Right cardiac atrium (tissue), 5 donors: ENCODE results near the gene TTLL11. TPM values are rescaled to one million over a fixed set of nuclear protein-coding genes. Genes with fewer than 3 reads are reported as not detected.

Experiments used
- ATAC-seq, 2 donors: fragments of 200-7000 bp; cut with Tn5 transposase; one replicate each; pipeline versions ENCODE4 v1.8.0 to v1.9.1; 2020; ENCODE audit warnings: moderate library complexity in 2 of 2, mild to moderate bottlenecking in 1 of 2
- DNase-seq, 3 donors: peaks; one replicate each; pipeline ENCODE4 v3.0.0-alpha.2; 2020
- H3K27ac ChIP-seq: one replicate; pipeline ENCODE4 v1.5.1; 2013; ENCODE audit warnings: mild to moderate bottlenecking, low read length, control low read depth, moderate library complexity
- H3K27me3 ChIP-seq: one replicate; pipeline ENCODE4 v1.6.1; 2013; ENCODE audit not compliant: control insufficient read depth, insufficient read depth
- H3K4me1 ChIP-seq: one replicate; pipeline ENCODE4 v1.6.1; 2013; ENCODE audit warnings: low read length; ENCODE audit not compliant: control insufficient read depth, insufficient read depth
- H3K4me3 ChIP-seq: one replicate; pipeline ENCODE4 v1.5.1; 2013; ENCODE audit warnings: low read length, control low read depth
- H3K9me3 ChIP-seq: one replicate; pipeline ENCODE4 v1.6.1; 2013; ENCODE audit warnings: low read length; ENCODE audit not compliant: control insufficient read depth
- WGBS: extraction: QIAGEN DNeasy Blood & Tissue Kit; methylation state at CpG from one replicate; pipeline ENCODE4 v1.1.7; 2013; 5-methylcytosine and 5-hydroxymethylcytosine counted together
- intact Hi-C, 4 donors: fragments of 100-400 bp; cut with DNase I; formaldehyde crosslinking; loops; one replicate each; pipeline versions ENCODE4 v1.11.0 to v1.14.0; 2022 to 2023
- polyA plus RNA-seq: library from polyadenylated mRNA; stranded (reverse); fragments of 200-250 nt; gene quantifications from one replicate; pipeline ENCODE4 v1.2.3, GENCODE V29; 2013
- total RNA-seq, 4 donors: library from RNA; stranded (reverse); fragmentation: NEBNext Ultra II Directional; extraction: Animal tissue kit (Norgen Biotek cat#: 25700); gene quantifications; one replicate each; pipeline ENCODE4 v1.2.1, GENCODE V29; 2021
- donor health status: healthy with polysubstance abuse.
- donor health status: DM: no; HTN: yes; CAD: no.
- donor health status: DM: no; HTN: no; CAD: no.
- donor health status: DM: no; HTN: yes; CAD: no; lungs with severe emphysema.
- donor health status: DM: yes; HTN: yes; CAD: no.

The TTLL11 gene
- total and polyA plus RNA-seq, 5 donors = 3.4 to 8.6 (median 5.7) TPM

- H3K9me3 ChIP-seq = no peaks in the 10 kb centered on the region
- no peak overlapping the region for H3K27ac ChIP-seq
- H3K4me3 ChIP-seq = no peak overlapping the region
- 32% methylated on average over 21 of the region's 21 CpGs for WGBS
- ATAC-seq (peak; percentile 32 to 62), DNase-seq (peak in 1 of 3 donors; percentile 75)
- H3K27me3 ChIP-seq = no peaks in the 10 kb centered on the region
- H3K4me1 ChIP-seq = peaks cover 17% of the 10 kb centered on the region
- intact Hi-C loops = no loop called here
Measured at GRCh38 chr9:122131401-122132001, 38.4 kb upstream of the TTLL11 start.

GRCh38 chr9:122130837-122131236 is 37.7 kb upstream of the TTLL11 start:
- Histone ChIP-seq H3K9me3 (no peaks in the 10 kb centered on the region), H3K4me3 (no peak overlapping the region), H3K4me1 (peaks cover 17% of the 10 kb centered on the region), H3K27ac (no peak overlapping the region), H3K27me3 (no peaks in the 10 kb centered on the region)
- intact Hi-C loops = no loop called here
- no peak for ATAC-seq
- WGBS = 74% methylated on average over 4 of the region's 4 CpGs
- DNase-seq = no peak

GRCh38 chr9:122129969-122130368 is 36.9 kb upstream of the TTLL11 start:
- no peaks in the 10 kb centered on the region for H3K9me3 ChIP-seq
- no peak for DNase-seq
- peaks cover 17% of the 10 kb centered on the region for H3K4me1 ChIP-seq
- H3K4me3 ChIP-seq = no peak overlapping the region
- intact Hi-C loops = loop anchor here in 3 of 4 donors (10.0 kb wide), 2 partner anchors 325 to 675 kb away; partner anchors contain the start of gene OR1K1 (in 1 of the 3)
- no peak overlapping the region for H3K27ac ChIP-seq
- ATAC-seq = no peak
- 91% methylated on average over 2 of the region's 2 CpGs for WGBS
- no peaks in the 10 kb centered on the region for H3K27me3 ChIP-seq

- H3K27ac ChIP-seq = peak overlapping the region; percentile 33
- intact Hi-C loops = loop anchor here in 3 of 4 donors (10.0 kb wide), 2 partner anchors 326 to 676 kb away; partner anchors contain the start of gene OR1K1 (in 1 of the 3)
- WGBS = 84% methylated on average over 7 of the region's 7 CpGs
Measured at GRCh38 chr9:122128969-122129343, 35.8 kb upstream of the TTLL11 start.

GRCh38 chr9:122128007-122128968 is 35.2 kb upstream of the TTLL11 start:
- H3K4me3 ChIP-seq = no peak overlapping the region
- no peaks in the 10 kb centered on the region for H3K27me3 ChIP-seq
- WGBS = 59% methylated on average over 24 of the region's 24 CpGs
- peak overlapping the region; percentile 33 for H3K27ac ChIP-seq
- peak; percentile 53 to 80 (median 80) for DNase-seq
- no peaks in the 10 kb centered on the region for H3K9me3 ChIP-seq
- ATAC-seq = peak; percentile 39 to 57
- peaks cover 5% of the 10 kb centered on the region for H3K4me1 ChIP-seq
- intact Hi-C loops = loop anchor here in 3 of 4 donors (10.0 kb wide), 2 partner anchors 327 to 677 kb away; partner anchors contain the start of gene OR1K1 (in 1 of the 3)

More at GRCh38 chr9:122128969-122129343, 35.8 kb upstream of the TTLL11 start:
- peaks cover 10% of the 10 kb centered on the region for H3K4me1 ChIP-seq
- no peaks in the 10 kb centered on the region for H3K9me3 ChIP-seq
- no peaks in the 10 kb centered on the region for H3K27me3 ChIP-seq
- ATAC-seq (no peak), DNase-seq (no peak)
- no peak overlapping the region for H3K4me3 ChIP-seq

- 85% methylated on average over 10 of the region's 10 CpGs for WGBS
- Histone ChIP-seq H3K4me3 (no peak overlapping the region), H3K9me3 (no peaks in the 10 kb centered on the region), H3K4me1 (no peaks in the 10 kb centered on the region), H3K27ac (no peak overlapping the region), H3K27me3 (no peaks in the 10 kb centered on the region)
- DNase-seq (no peak), ATAC-seq (no peak)
- intact Hi-C loops = loop anchor here in 3 of 4 donors (10.0 kb wide), 2 partner anchors 327 to 677 kb away; partner anchors contain the start of gene OR1K1 (in 1 of the 3)
Measured at GRCh38 chr9:122127396-122127798, 34.3 kb upstream of the TTLL11 start.

- H3K27me3 ChIP-seq = no peaks in the 10 kb centered on the region
- H3K27ac ChIP-seq = peak overlapping the region; percentile 0
- WGBS = 27% methylated on average over 64 of the region's 64 CpGs
- ATAC-seq (no peak), DNase-seq (peak in 1 of 3 donors; percentile 62)
- H3K4me1 ChIP-seq = no peaks in the 10 kb centered on the region
- no peaks in the 10 kb centered on the region for H3K9me3 ChIP-seq
- peak overlapping the region; percentile 21 for H3K4me3 ChIP-seq
- intact Hi-C loops = loop anchor here in 3 of 4 donors (10.0 kb wide), 2 partner anchors 328 to 678 kb away; partner anchors contain the start of gene OR1K1 (in 1 of the 3)
Measured at GRCh38 chr9:122126331-122127261, 33.5 kb upstream of the TTLL11 start.

- DNase-seq (peak in 2 of 3 donors; percentile 70 to 73), ATAC-seq (peak; percentile 31 to 41)
- Histone ChIP-seq H3K9me3 (no peaks in the 10 kb centered on the region), H3K27me3 (no peaks in the 10 kb centered on the region), H3K4me3 (no peak overlapping the region), H3K27ac (peak overlapping the region; percentile 0), H3K4me1 (no peaks in the 10 kb centered on the region)
- intact Hi-C loops = loop anchor here (1.0 to 10.0 kb wide), 6 partner anchors 27 to 679 kb away; partner anchors contain the start of gene OR1K1 (in 1 of the 4)
- 41% methylated on average over 21 of the region's 21 CpGs for WGBS
Measured at GRCh38 chr9:122125509-122126330, 32.6 kb upstream of the TTLL11 start.

GRCh38 chr9:122125158-122125508 is 32.0 kb upstream of the TTLL11 start:
- intact Hi-C loops = loop anchor here (1.0 to 10.0 kb wide), 6 partner anchors 26 to 680 kb away; partner anchors contain the start of gene OR1K1 (in 1 of the 4)
- Histone ChIP-seq H3K4me1 (no peaks in the 10 kb centered on the region), H3K4me3 (no peak overlapping the region), H3K27me3 (no peaks in the 10 kb centered on the region), H3K27ac (no peak overlapping the region), H3K9me3 (no peaks in the 10 kb centered on the region)
- DNase-seq (peak; percentile 79 to 92 (median 91)), ATAC-seq (peak; percentile 72 to 82)
- under 1% methylated on average over 8 of the region's 8 CpGs for WGBS
